SU-DHL-6 (cell line): ENCODE measurements around the gene DTX1.
A peak's percentile ranks its signal among the peaks of the same experiment; 100 is the strongest.

Experiments used
- H2AFZ ChIP-seq: fragments of 200-600 bp; sonication (generic); 2 replicates; pipeline ENCODE4 v1.6.1; 2014; ENCODE audit warnings: low read depth, mild to moderate bottlenecking, moderate library complexity, mixed read lengths, antibody characterized with exemption, low read length; ENCODE audit not compliant: severe bottlenecking
- H3F3A ChIP-seq: fragments of 200-600 bp; shearing (Covaris generic); 2 replicates; pipeline ENCODE4 v1.6.0; 2016; ENCODE audit warnings: antibody characterized with exemption, mild to moderate bottlenecking; ENCODE audit not compliant: insufficient read depth
- H3K27ac ChIP-seq: fragments of 200-600 bp; sonication (generic); 2 replicates; pipeline ENCODE4 v1.5.1; 2016; ENCODE audit warnings: low read depth, mild to moderate bottlenecking, low read length, moderate library complexity, mixed read lengths
- H3K27me3 ChIP-seq: fragments of 200-600 bp; sonication (generic), shearing (Covaris generic); 2 replicates; pipeline ENCODE4 v1.6.0; 2014; ENCODE audit warnings: mild to moderate bottlenecking, low read length
- H3K36me3 ChIP-seq: fragments of 200-600 bp; sonication (generic); 2 replicates; pipeline ENCODE4 v1.6.1; 2014; ENCODE audit warnings: mild to moderate bottlenecking, low read length, mixed read lengths
- H3K4me2 ChIP-seq: fragments of 300-600, 200-600 bp; shearing (Covaris generic), sonication (generic); 2 replicates; pipeline ENCODE4 v1.6.0; 2014; ENCODE audit warnings: low read length, low read depth, mild to moderate bottlenecking; ENCODE audit not compliant: poor library complexity, severe bottlenecking
- H3K4me3 ChIP-seq: fragments of 200-600 bp; sonication (generic); 2 replicates; pipeline ENCODE4 v1.5.1; 2014; ENCODE audit warnings: antibody characterized with exemption, low read length, mild to moderate bottlenecking, mixed read lengths; ENCODE audit not compliant: insufficient read depth, poor library complexity, severe bottlenecking
- H3K79me2 ChIP-seq: fragments of 200-600 bp; sonication (generic); 2 replicates; pipeline ENCODE4 v1.6.1; 2014; ENCODE audit warnings: mild to moderate bottlenecking, low read length, moderate library complexity; ENCODE audit not compliant: insufficient read depth
- H3K9ac ChIP-seq: fragments of 200-600 bp; sonication (generic); 2 replicates; pipeline ENCODE4 v1.7.0; 2014; ENCODE audit warnings: mild to moderate bottlenecking, low read length
- H3K9me2 ChIP-seq: fragments of 200-600 bp; sonication (generic); replicated peaks from 2 replicates; pipeline ENCODE4 v1.6.1; 2014; ENCODE audit warnings: low read length; ENCODE audit not compliant: insufficient read depth
- H3K9me3 ChIP-seq: fragments of 200-600 bp; sonication (generic); 2 replicates; pipeline ENCODE4 v1.6.1; 2014; ENCODE audit warnings: low read length, mixed read lengths; ENCODE audit not compliant: insufficient read depth
- H4K20me1 ChIP-seq: fragments of 200-600 bp; sonication (generic); 2 replicates; pipeline ENCODE4 v1.6.1; 2014; ENCODE audit warnings: low read depth, mild to moderate bottlenecking, antibody characterized with exemption, low read length, moderate library complexity, mixed read lengths
- EZH2phosphoT487 ChIP-seq: fragments of 200-600 bp; sonication (generic), shearing (Covaris generic); conservative IDR thresholded peaks from 2 replicates; pipeline ENCODE4 v1.6.1; 2018; ENCODE audit warnings: mild to moderate bottlenecking, antibody characterized with exemption, low read length, moderate library complexity, mixed read lengths
- TF ChIP-seq, protein P1 (sequence below): fragments of 200-600 bp; sonication (generic); IDR thresholded peaks from one replicate; pipeline ENCODE4 v1.5.1; 2017; ENCODE audit warnings: antibody characterized with exemption, mild to moderate bottlenecking, low read length, moderate library complexity; ENCODE audit not compliant: insufficient read depth, poor library complexity, severe bottlenecking

The DTX1 gene

DNA sequence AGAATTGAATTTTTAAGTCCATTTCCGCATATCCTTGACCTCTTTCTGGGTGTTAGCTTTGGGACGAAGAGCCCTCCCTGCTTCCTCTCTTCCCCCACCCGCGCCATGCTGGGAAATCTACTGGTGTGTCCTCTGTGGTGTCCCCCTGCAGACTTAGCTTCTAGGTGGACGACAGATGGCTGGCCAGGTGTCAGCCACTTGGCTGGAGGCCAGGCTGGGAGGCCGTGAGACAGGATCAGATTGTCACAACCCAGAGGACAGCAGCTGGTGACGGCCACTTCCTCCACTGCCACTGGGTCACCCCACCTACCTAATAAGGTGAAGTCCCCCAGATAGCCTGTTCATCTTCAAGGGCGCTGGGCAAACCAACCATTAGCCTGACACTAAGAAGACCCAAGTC, 13.3 kb upstream of the DTX1 start:
- Histone ChIP-seq H3K27ac (no peak overlapping the region), H3K36me3 (no peaks in the 10 kb centered on the region), H3K9me2 (no peaks in the 10 kb centered on the region), H3K79me2 (no peaks in the 10 kb centered on the region), H4K20me1 (no peaks in the 10 kb centered on the region), H3K9ac (no peak overlapping the region), H3K4me3 (no peak overlapping the region), H2AFZ (no peak overlapping the region), H3K9me3 (no peaks in the 10 kb centered on the region), H3K27me3 (no peaks in the 10 kb centered on the region), H3K4me2 (no peak overlapping the region), H3F3A (no peaks in the 10 kb centered on the region)
- TF ChIP-seq EZH2phosphoT487 = no peak
- TF ChIP-seq, protein P1, sequence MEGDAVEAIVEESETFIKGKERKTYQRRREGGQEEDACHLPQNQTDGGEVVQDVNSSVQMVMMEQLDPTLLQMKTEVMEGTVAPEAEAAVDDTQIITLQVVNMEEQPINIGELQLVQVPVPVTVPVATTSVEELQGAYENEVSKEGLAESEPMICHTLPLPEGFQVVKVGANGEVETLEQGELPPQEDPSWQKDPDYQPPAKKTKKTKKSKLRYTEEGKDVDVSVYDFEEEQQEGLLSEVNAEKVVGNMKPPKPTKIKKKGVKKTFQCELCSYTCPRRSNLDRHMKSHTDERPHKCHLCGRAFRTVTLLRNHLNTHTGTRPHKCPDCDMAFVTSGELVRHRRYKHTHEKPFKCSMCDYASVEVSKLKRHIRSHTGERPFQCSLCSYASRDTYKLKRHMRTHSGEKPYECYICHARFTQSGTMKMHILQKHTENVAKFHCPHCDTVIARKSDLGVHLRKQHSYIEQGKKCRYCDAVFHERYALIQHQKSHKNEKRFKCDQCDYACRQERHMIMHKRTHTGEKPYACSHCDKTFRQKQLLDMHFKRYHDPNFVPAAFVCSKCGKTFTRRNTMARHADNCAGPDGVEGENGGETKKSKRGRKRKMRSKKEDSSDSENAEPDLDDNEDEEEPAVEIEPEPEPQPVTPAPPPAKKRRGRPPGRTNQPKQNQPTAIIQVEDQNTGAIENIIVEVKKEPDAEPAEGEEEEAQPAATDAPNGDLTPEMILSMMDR = no peak

DNA sequence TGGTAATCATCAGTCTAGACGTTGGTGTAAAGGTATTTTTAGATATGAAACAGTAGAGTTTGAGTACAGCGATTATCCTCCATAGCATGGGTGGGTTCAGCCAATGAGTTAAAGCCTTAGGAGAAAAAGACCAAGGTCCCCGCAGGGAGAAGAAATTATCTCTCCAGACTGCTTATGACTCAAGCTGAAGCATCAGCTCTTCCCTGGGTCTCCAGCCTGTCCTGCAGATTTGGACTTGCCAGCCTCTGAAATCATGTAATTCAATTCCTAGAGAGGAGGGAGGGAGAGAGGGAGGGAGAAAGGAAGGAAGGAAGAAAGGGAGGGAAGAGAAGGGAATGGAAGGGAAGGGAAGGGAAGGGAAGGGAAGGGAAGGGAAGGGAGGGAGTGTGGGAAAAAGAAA, 12.0 kb upstream of the DTX1 start:
- Histone ChIP-seq H3K4me2 (no peak overlapping the region), H3K9me3 (no peaks in the 10 kb centered on the region), H3K9ac (no peak overlapping the region), H3K36me3 (no peaks in the 10 kb centered on the region), H2AFZ (no peak overlapping the region), H3K4me3 (no peak overlapping the region), H3F3A (peaks cover 6% of the 10 kb centered on the region), H3K27me3 (no peaks in the 10 kb centered on the region), H3K79me2 (no peaks in the 10 kb centered on the region), H3K27ac (no peak overlapping the region), H3K9me2 (no peaks in the 10 kb centered on the region), H4K20me1 (no peaks in the 10 kb centered on the region)
- TF ChIP-seq, protein P1 = no peak

DNA sequence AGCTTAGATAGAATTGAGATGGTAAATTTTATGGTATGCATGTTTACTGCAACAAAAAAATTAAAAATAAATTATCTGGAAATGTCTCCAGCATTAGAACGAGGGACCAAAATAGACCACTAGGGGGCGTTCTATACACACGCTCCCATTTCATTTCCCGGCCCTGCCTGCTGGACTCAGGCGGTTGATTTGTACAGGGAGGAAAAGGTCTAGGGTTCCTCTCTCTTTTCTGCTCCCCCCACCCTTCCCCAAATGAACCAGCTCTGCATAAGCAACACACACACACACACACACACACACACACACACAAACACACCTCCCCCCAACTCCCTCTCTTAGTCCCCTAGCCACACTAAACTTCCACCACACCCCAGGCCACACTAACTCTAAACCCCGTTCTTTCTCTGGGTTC, 7.8 kb upstream of the DTX1 start:
- peak overlapping the region; percentile 0 for H2AFZ ChIP-seq
- peak overlapping the region; percentile 52 for H3K4me2 ChIP-seq
- H4K20me1 ChIP-seq = no peaks in the 10 kb centered on the region
- no peaks in the 10 kb centered on the region for H3K9me3 ChIP-seq
- peak overlapping the region; percentile 99 for H3K27ac ChIP-seq
- no peak overlapping the region for H3K4me3 ChIP-seq
- peaks cover 42% of the 10 kb centered on the region for H3F3A ChIP-seq
- no peaks in the 10 kb centered on the region for H3K27me3 ChIP-seq
- TF ChIP-seq, protein P1 = peak; percentile 56
- TF ChIP-seq EZH2phosphoT487 = no peak
- H3K36me3 ChIP-seq = no peaks in the 10 kb centered on the region
- no peaks in the 10 kb centered on the region; the same call in 1 of the 2 replicates for H3K79me2 ChIP-seq
- no peaks in the 10 kb centered on the region for H3K9me2 ChIP-seq
- H3K9ac ChIP-seq = peak overlapping the region; percentile 44
